ENCODE measurements around the gene IL6ST. TPM values are rescaled to one million over a fixed set of nuclear protein-coding genes. Genes with fewer than 3 reads are reported as not detected.

Gene IL6ST
- total RNA-seq, 2 donors from 2014 or later = 186 to 228 TPM

- no peaks in the 10 kb centered on the region for H3K4me1 ChIP-seq (replicated peaks)
- TF ChIP-seq CTCF (IDR thresholded peaks at IDR 0.05) (no peak), POLR2A (IDR thresholded peaks at IDR 0.05) (no peak), POLR2AphosphoS5 (IDR thresholded peaks at IDR 0.05) (no peak)
- intact Hi-C loops (cut with DNase I) = no loop called here
- H3K27ac ChIP-seq = no peak overlapping the region
- no peaks in the 10 kb centered on the region for H3K9me3 ChIP-seq
- 65% methylated on average over 9 of the region's 9 CpGs for WGBS
- H3K36me3 ChIP-seq = no peaks in the 10 kb centered on the region
- no peak for DNase-seq (ENCODE audit: low spot score)
- no peaks in the 10 kb centered on the region for H3K27me3 ChIP-seq (replicated peaks; ENCODE audit: insufficient read depth)
- no peak overlapping the region for H3K4me3 ChIP-seq
These were observed 109.4 kb downstream of the IL6ST start for GRCh38 chr5:55885359-55885758.

Small RNA genes within 50 kb of the gene (small RNA-seq; reads per million reads assigned to genes)
- gene AC016596.1 = 0 reads per million in 2 donors
- gene RF01210 = 0 reads per million in 2 donors

Other genes with a start within 250 kb of the IL6ST start
- gene IL31RA, start 143.6 kb downstream of the IL6ST start, total RNA-seq = 1 to 10 TPM in 1 of 2 donors, not detected in 1; 2.1 TPM
- gene ANKRD55, start 238.4 kb upstream of the IL6ST start, total RNA-seq = 1 to 10 TPM in 1 of 2 donors, not detected in 1; 1.1 TPM

Data from prostate gland (tissue), 2 donors.